Measurements from ENCODE around the gene AP2B1.

DNA sequence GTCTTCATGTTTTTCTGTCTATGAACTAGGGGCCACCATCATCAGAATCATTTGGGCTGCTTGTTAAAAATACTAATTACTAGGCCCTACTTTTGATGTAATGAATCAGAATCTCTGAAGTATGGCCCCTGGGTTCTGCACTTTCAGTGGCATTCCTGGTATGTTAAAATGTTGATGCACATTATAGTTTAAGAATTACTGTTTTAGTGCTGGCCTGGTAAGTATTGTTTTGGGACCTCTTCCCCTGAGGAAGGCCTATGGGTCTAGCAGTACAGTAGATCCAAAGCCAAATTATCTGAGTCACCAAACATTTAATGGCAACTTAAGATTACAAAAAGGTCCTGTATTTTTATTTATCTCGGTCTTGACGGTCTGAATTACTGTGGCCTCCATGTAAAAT, 58.8 kb downstream of the AP2B1 start:
- no peak for TF ChIP-seq POLR2A (IDR thresholded peaks at IDR 0.05)
- TF ChIP-seq, protein P1, sequence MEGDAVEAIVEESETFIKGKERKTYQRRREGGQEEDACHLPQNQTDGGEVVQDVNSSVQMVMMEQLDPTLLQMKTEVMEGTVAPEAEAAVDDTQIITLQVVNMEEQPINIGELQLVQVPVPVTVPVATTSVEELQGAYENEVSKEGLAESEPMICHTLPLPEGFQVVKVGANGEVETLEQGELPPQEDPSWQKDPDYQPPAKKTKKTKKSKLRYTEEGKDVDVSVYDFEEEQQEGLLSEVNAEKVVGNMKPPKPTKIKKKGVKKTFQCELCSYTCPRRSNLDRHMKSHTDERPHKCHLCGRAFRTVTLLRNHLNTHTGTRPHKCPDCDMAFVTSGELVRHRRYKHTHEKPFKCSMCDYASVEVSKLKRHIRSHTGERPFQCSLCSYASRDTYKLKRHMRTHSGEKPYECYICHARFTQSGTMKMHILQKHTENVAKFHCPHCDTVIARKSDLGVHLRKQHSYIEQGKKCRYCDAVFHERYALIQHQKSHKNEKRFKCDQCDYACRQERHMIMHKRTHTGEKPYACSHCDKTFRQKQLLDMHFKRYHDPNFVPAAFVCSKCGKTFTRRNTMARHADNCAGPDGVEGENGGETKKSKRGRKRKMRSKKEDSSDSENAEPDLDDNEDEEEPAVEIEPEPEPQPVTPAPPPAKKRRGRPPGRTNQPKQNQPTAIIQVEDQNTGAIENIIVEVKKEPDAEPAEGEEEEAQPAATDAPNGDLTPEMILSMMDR (IDR thresholded peaks at IDR 0.05) = no peak

Data from lower leg skin (tissue), 3 donors.